HEK293T (cell line): Measurements from ENCODE around the gene PTN.

ENCODE experiments used
- ARNT ChIP-seq: fragments of 450-650 bp; IDR thresholded peaks from 2 replicates; pipeline ENCODE4 v1.6.1; 2017; ENCODE audit warnings: mild to moderate bottlenecking
- BHLHE40 ChIP-seq: fragments of 450-650 bp; IDR thresholded peaks from 2 replicates; pipeline ENCODE4 v1.6.1; 2016; ENCODE audit warnings: mild to moderate bottlenecking, moderate library complexity, borderline replicate concordance
- ELF4 ChIP-seq: fragments of 450-650 bp; IDR thresholded peaks from 2 replicates; pipeline ENCODE4 v1.6.1; 2017; ENCODE audit warnings: antibody characterized with exemption
- FOXA1 ChIP-seq: fragments of 450-650 bp; IDR thresholded peaks from 2 replicates; pipeline ENCODE4 v1.6.1; 2016; ENCODE audit warnings: mild to moderate bottlenecking
- FOXM1 ChIP-seq: fragments of 450-650 bp; IDR thresholded peaks from 2 replicates; pipeline ENCODE4 v1.6.1; 2017; ENCODE audit warnings: mild to moderate bottlenecking, borderline replicate concordance
- SP1 ChIP-seq: fragments of 450-650 bp; IDR thresholded peaks from 2 replicates; pipeline ENCODE4 v1.6.1; 2017
- SUZ12 ChIP-seq: fragments of 450-650 bp; IDR thresholded peaks from 2 replicates; pipeline ENCODE4 v1.6.1; 2016; ENCODE audit warnings: mild to moderate bottlenecking
- TARDBP ChIP-seq: fragments of 450-650 bp; IDR thresholded peaks from 2 replicates; pipeline ENCODE4 v1.6.1; 2016

- TF ChIP-seq SUZ12 = no peak
- no peak for TF ChIP-seq BHLHE40
- TF ChIP-seq TARDBP = no peak
- TF ChIP-seq ARNT = no peak
- TF ChIP-seq FOXM1 = no peak
- no peak for TF ChIP-seq SP1
- TF ChIP-seq ELF4 = no peak
- no peak for TF ChIP-seq FOXA1
Observed at GRCh38 chr7:137363683-137364082, 20.1 kb upstream of the PTN start.
